ENCODE measurements around the gene RHCG. TPM values are rescaled to one million over a fixed set of nuclear protein-coding genes. Genes with fewer than 3 reads are reported as not detected.

Gene RHCG
- total RNA-seq, 1 experiment from 2014 or later, result not detected

GRCh38 chr15:89441295-89441812 lies 55.0 kb downstream of the RHCG start:
- DNase-seq (ENCODE audit: low read depth in 1 of 2, low spot score in 2 of 2), result no peak
- Histone ChIP-seq H3K36me3 (no peaks in the 10 kb centered on the region), H3K4me3 (no peak overlapping the region), H3K27ac (no peak overlapping the region), H3K4me1 (replicated peaks) (no peaks in the 10 kb centered on the region), H3K9me3 (replicated peaks) (no peaks in the 10 kb centered on the region), H3K27me3 (replicated peaks) (peaks cover 13% of the 10 kb centered on the region; the same call in 1 of the 2 replicates)

- no peak overlapping the region for H3K27ac ChIP-seq
- no peaks in the 10 kb centered on the region for H3K9me3 ChIP-seq (replicated peaks)
- peaks cover 13% of the 10 kb centered on the region; the same call in 1 of the 2 replicates for H3K27me3 ChIP-seq (replicated peaks)
- no peaks in the 10 kb centered on the region for H3K36me3 ChIP-seq
- no peak overlapping the region for H3K4me3 ChIP-seq
- no peaks in the 10 kb centered on the region for H3K4me1 ChIP-seq (replicated peaks)
- DNase-seq (ENCODE audit: low read depth in 1 of 2, low spot score in 2 of 2), result no peak
These were observed 56.6 kb downstream of the RHCG start for GRCh38 chr15:89439764-89440163.

GRCh38 chr15:89436560-89437311 lies 59.6 kb downstream of the RHCG start:
- Histone ChIP-seq H3K4me1 (replicated peaks) (no peaks in the 10 kb centered on the region), H3K36me3 (no peaks in the 10 kb centered on the region), H3K27me3 (replicated peaks) (peaks cover 13% of the 10 kb centered on the region; the same call in 1 of the 2 replicates), H3K27ac (no peak overlapping the region), H3K4me3 (no peak overlapping the region), H3K9me3 (replicated peaks) (no peaks in the 10 kb centered on the region)
- no peak for DNase-seq (ENCODE audit: low read depth in 1 of 2, low spot score in 2 of 2)

- DNase-seq (ENCODE audit: low read depth in 1 of 2, low spot score in 2 of 2), result no peak
- Histone ChIP-seq H3K9me3 (replicated peaks) (no peaks in the 10 kb centered on the region), H3K4me1 (replicated peaks) (peaks cover 6% of the 10 kb centered on the region), H3K27me3 (replicated peaks) (peaks cover 10% of the 10 kb centered on the region; the same call in 1 of the 2 replicates), H3K27ac (no peak overlapping the region), H3K4me3 (no peak overlapping the region), H3K36me3 (no peaks in the 10 kb centered on the region)
These were observed 61.0 kb downstream of the RHCG start for GRCh38 chr15:89435362-89435761.

GRCh38 chr15:89433686-89434085 lies 62.7 kb downstream of the RHCG start:
- no peaks in the 10 kb centered on the region for H3K36me3 ChIP-seq
- DNase-seq (ENCODE audit: low read depth in 1 of 2, low spot score in 2 of 2), result no peak
- no peak overlapping the region for H3K4me3 ChIP-seq
- no peaks in the 10 kb centered on the region for H3K9me3 ChIP-seq (replicated peaks)
- peaks cover 8% of the 10 kb centered on the region for H3K4me1 ChIP-seq (replicated peaks)
- peaks cover 4% of the 10 kb centered on the region; the same call in 1 of the 2 replicates for H3K27me3 ChIP-seq (replicated peaks)
- H3K27ac ChIP-seq, result no peak overlapping the region

- DNase-seq (ENCODE audit: low read depth in 1 of 2, low spot score in 2 of 2), result peak; percentile 67 to 76
- Histone ChIP-seq H3K9me3 (replicated peaks) (no peaks in the 10 kb centered on the region), H3K36me3 (no peaks in the 10 kb centered on the region), H3K27me3 (replicated peaks) (no peaks in the 10 kb centered on the region), H3K4me3 (peak overlapping the region; percentile 24), H3K4me1 (replicated peaks) (peaks cover 8% of the 10 kb centered on the region), H3K27ac (no peak overlapping the region)
These were observed 65.6 kb downstream of the RHCG start for GRCh38 chr15:89430530-89431341.

GRCh38 chr15:89429986-89430385 lies 66.4 kb downstream of the RHCG start:
- Histone ChIP-seq H3K27me3 (replicated peaks) (no peaks in the 10 kb centered on the region), H3K4me1 (replicated peaks) (peaks cover 8% of the 10 kb centered on the region), H3K36me3 (no peaks in the 10 kb centered on the region), H3K27ac (no peak overlapping the region), H3K4me3 (no peak overlapping the region), H3K9me3 (replicated peaks) (no peaks in the 10 kb centered on the region)
- no peak for DNase-seq (ENCODE audit: low read depth in 1 of 2, low spot score in 2 of 2)

GRCh38 chr15:89429023-89429422 lies 67.4 kb downstream of the RHCG start:
- H3K9me3 ChIP-seq (replicated peaks), result no peaks in the 10 kb centered on the region
- no peak overlapping the region for H3K4me3 ChIP-seq
- H3K36me3 ChIP-seq, result no peaks in the 10 kb centered on the region
- H3K4me1 ChIP-seq (replicated peaks), result peaks cover 8% of the 10 kb centered on the region
- no peak for DNase-seq (ENCODE audit: low read depth in 1 of 2, low spot score in 2 of 2)
- no peaks in the 10 kb centered on the region for H3K27me3 ChIP-seq (replicated peaks)
- H3K27ac ChIP-seq, result no peak overlapping the region

- H3K27me3 ChIP-seq (replicated peaks), result no peaks in the 10 kb centered on the region
- no peaks in the 10 kb centered on the region for H3K9me3 ChIP-seq (replicated peaks)
- H3K27ac ChIP-seq, result no peak overlapping the region
- peaks cover 8% of the 10 kb centered on the region for H3K4me1 ChIP-seq (replicated peaks)
- no peaks in the 10 kb centered on the region for H3K36me3 ChIP-seq
- no peak overlapping the region for H3K4me3 ChIP-seq
- DNase-seq (ENCODE audit: low read depth in 1 of 2, low spot score in 2 of 2), result no peak
These were observed 68.1 kb downstream of the RHCG start for GRCh38 chr15:89428246-89428645.

GRCh38 chr15:89426500-89426899 lies 69.9 kb downstream of the RHCG start:
- no peak for DNase-seq (ENCODE audit: low read depth in 1 of 2, low spot score in 2 of 2)
- Histone ChIP-seq H3K4me3 (no peak overlapping the region), H3K36me3 (no peaks in the 10 kb centered on the region), H3K27ac (no peak overlapping the region), H3K4me1 (replicated peaks) (peaks cover 8% of the 10 kb centered on the region), H3K9me3 (replicated peaks) (no peaks in the 10 kb centered on the region), H3K27me3 (replicated peaks) (no peaks in the 10 kb centered on the region)

GRCh38 chr15:89423981-89424380 lies 72.4 kb downstream of the RHCG start:
- no peaks in the 10 kb centered on the region for H3K27me3 ChIP-seq (replicated peaks)
- H3K27ac ChIP-seq, result no peak overlapping the region
- no peak overlapping the region for H3K4me3 ChIP-seq
- no peak for DNase-seq (ENCODE audit: low read depth in 1 of 2, low spot score in 2 of 2)
- H3K4me1 ChIP-seq (replicated peaks), result no peaks in the 10 kb centered on the region
- no peaks in the 10 kb centered on the region for H3K9me3 ChIP-seq (replicated peaks)
- no peaks in the 10 kb centered on the region for H3K36me3 ChIP-seq
